ENCODE results near the gene FBRSL1.

FBRSL1 gene

DNA sequence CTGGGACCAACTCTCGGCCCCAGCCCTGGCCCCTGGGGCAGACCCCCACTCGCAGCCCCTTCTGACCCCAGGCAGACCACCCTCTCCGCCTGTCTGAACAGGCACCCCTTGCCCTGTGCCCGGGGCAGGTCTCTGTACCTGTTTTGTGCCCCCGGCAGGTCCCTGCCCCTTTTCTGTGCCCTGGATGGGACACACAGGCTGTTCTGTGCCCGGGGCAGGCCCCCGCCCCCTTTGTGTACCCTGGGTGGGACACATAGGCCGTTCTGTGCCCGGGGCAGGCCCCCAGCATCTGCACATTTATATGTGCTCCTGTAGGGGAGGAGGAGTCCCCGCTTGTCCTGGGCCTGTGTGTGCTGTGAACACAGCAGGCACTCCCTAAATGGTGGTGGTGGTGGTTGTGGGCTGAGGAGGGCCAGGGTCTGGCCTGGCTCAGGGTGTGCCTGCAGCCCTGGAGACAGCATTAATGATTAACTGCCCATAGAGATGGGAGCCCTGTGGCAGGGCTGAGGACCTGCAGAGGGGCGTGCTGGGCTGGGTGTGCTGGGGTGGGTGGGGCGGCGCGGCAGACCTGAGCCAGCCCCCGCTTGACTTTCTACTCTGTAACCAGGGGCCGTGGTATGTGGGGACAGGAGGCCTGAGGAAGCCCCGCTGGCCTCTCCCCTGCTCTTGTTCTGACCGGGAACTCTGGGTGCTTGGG lies 3.7 kb downstream of the FBRSL1 start:
- no peaks in the 10 kb centered on the region for H3K36me3 ChIP-seq (ENCODE audit: control insufficient read depth, insufficient read depth, low read length)
- no peak overlapping the region for H3K4me3 ChIP-seq (ENCODE audit: low read depth, low read length)
- H3K9me3 ChIP-seq (ENCODE audit: control insufficient read depth, insufficient read depth, low read length) = no peaks in the 10 kb centered on the region
- H3K27ac ChIP-seq (ENCODE audit: low read depth, low read length) = no peak overlapping the region
- H3K9ac ChIP-seq (ENCODE audit: low read depth, low read length) = no peak overlapping the region
- H3K4me1 ChIP-seq (ENCODE audit: control insufficient read depth, insufficient read depth, low read length) = peaks cover 4% of the 10 kb centered on the region; the same call in 1 of the 2 replicates
- H3K27me3 ChIP-seq (ENCODE audit: control insufficient read depth, insufficient read depth, low read length) = peaks cover 14% of the 10 kb centered on the region

DNA sequence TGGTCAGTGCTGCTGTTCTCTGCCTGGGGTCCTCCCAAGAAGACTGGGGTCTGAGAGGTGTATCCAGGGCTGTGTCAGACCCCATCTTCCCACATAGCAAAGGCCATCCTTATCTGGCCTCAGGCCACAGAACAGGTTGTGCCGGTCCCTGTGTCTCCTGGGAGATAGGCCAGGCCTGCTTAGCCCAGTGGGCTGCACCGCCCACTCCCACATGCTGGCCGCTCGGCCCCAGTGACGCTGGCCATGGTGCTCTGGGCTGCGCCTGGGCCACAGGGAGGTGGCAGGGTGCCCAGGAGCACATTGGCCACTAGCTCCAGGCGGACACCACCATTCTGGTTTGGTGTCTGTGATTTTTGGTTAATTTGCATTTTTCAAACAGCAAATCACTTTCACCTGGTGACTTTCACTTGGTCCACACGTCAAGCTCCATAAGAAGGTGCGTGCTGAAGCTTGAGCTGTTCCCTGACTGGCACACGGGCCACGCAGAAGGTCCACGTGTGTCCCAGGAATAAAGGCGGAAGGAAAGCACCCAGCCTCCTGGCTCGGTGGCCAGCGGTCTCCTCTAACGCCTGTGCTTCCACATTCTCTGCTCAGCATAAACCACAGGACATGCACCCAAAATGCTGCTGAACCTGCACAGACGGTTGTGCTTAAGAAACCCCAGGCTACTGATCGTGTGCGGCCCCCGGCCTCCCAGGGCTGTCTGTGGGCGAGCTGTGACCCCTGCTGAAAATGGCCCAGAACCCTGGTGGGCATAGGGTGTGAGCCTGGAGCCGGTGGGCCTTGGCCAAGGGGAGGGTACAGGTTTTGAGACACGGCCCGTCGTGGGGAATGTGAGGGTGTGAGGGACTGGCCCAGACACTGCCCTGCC lies 4.6 kb downstream of the FBRSL1 start:
- Histone ChIP-seq H3K4me3 (ENCODE audit: low read depth, low read length) (no peak overlapping the region), H3K9me3 (ENCODE audit: control insufficient read depth, insufficient read depth, low read length) (no peaks in the 10 kb centered on the region), H3K9ac (ENCODE audit: low read depth, low read length) (no peak overlapping the region), H3K36me3 (ENCODE audit: control insufficient read depth, insufficient read depth, low read length) (no peaks in the 10 kb centered on the region), H3K27ac (ENCODE audit: low read depth, low read length) (no peak overlapping the region), H3K4me1 (ENCODE audit: control insufficient read depth, insufficient read depth, low read length) (no peaks in the 10 kb centered on the region; the same call in 1 of the 2 replicates), H3K27me3 (ENCODE audit: control insufficient read depth, insufficient read depth, low read length) (peaks cover 6% of the 10 kb centered on the region; the same call in 1 of the 2 replicates)

DNA sequence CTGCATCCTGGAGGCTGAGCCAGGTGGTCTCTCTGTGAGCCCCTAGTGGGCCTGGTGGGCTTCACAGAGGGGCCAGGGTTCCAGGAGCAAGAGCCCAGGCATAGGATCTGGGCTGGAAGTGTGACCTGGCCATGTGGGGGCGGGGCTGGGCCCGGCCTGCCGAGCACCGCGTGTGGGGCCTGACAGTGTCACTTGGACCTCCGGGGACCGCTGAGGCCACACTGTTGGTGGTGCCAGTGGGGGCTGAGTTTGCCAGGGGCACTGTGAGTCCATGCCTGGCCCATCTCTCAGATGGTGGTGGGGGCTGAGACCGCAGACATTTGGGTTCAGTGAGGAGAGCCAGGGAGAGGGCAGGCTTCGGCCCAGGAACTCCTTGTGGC lies 5.2 kb downstream of the FBRSL1 start:
- Histone ChIP-seq H3K27ac (ENCODE audit: low read depth, low read length) (no peak overlapping the region), H3K36me3 (ENCODE audit: control insufficient read depth, insufficient read depth, low read length) (no peaks in the 10 kb centered on the region), H3K4me3 (ENCODE audit: low read depth, low read length) (no peak overlapping the region), H3K4me1 (ENCODE audit: control insufficient read depth, insufficient read depth, low read length) (no peaks in the 10 kb centered on the region; the same call in 1 of the 2 replicates), H3K9ac (ENCODE audit: low read depth, low read length) (no peak overlapping the region), H3K9me3 (ENCODE audit: control insufficient read depth, insufficient read depth, low read length) (no peaks in the 10 kb centered on the region), H3K27me3 (ENCODE audit: control insufficient read depth, insufficient read depth, low read length) (peaks cover 6% of the 10 kb centered on the region; the same call in 1 of the 2 replicates)

DNA sequence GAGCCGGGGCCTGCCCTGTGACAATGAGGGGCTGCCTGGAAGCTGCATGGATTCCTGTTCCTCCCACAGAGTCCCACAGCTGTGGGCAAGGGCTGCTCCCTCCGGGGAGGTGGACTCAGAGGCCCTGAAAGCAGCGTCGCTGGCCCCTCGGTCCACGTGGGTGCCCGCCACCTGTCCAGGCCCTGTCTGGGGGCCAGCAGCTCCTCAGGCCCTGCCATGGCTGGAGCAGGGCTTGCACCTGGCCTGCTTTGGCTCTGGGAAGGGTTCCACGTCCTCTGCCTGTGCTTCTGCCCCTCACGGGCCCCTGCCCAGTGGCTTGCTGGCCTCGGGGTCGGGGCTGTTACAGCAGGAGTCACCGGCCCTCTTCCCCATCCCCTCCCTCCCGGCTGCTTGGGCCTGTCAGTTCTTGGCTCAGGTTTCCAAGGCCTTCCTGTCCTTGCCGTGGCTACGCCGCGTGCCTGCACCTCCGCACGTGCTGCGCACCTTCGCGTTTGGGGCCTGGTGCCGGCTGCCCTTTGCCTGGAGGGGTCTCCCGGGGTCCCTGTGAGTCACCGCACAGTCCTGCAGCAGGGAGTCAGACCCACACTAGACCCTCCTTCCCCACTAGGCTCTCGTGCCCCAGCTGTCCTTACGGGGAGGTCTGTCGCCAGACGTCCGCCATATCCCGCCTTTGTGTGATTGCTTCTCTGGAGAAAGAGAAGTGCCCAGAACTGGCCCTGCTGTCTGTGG lies 5.8 kb downstream of the FBRSL1 start:
- Histone ChIP-seq H3K9ac (ENCODE audit: low read depth, low read length) (no peak overlapping the region), H3K36me3 (ENCODE audit: control insufficient read depth, insufficient read depth, low read length) (no peaks in the 10 kb centered on the region), H3K27ac (ENCODE audit: low read depth, low read length) (no peak overlapping the region), H3K4me1 (ENCODE audit: control insufficient read depth, insufficient read depth, low read length) (no peaks in the 10 kb centered on the region; the same call in 1 of the 2 replicates), H3K27me3 (ENCODE audit: control insufficient read depth, insufficient read depth, low read length) (peaks cover 5% of the 10 kb centered on the region; the same call in 1 of the 2 replicates), H3K4me3 (ENCODE audit: low read depth, low read length) (no peak overlapping the region), H3K9me3 (ENCODE audit: control insufficient read depth, insufficient read depth, low read length) (no peaks in the 10 kb centered on the region)

DNA sequence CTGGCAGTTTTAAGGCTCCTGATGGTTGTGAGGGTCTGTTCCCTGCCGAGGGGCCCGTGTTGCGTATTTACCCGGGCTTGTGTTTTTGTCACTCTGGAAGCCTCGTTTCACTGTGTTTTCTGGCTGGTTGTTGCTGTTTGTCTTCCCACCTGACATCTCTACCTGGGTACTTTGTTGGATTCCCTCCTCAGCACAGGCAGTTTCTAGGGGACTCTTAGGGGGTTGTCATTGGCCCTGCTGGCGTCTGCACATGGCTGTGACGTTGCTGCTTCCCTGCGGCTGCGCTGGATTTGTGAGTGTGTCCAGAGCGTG lies 6.4 kb downstream of the FBRSL1 start:
- Histone ChIP-seq H3K9me3 (ENCODE audit: control insufficient read depth, insufficient read depth, low read length) (no peaks in the 10 kb centered on the region), H3K4me3 (ENCODE audit: low read depth, low read length) (no peak overlapping the region), H3K4me1 (ENCODE audit: control insufficient read depth, insufficient read depth, low read length) (no peaks in the 10 kb centered on the region; the same call in 1 of the 2 replicates), H3K36me3 (ENCODE audit: control insufficient read depth, insufficient read depth, low read length) (no peaks in the 10 kb centered on the region), H3K27me3 (ENCODE audit: control insufficient read depth, insufficient read depth, low read length) (peaks cover under 1% of the 10 kb centered on the region; the same call in 1 of the 2 replicates), H3K9ac (ENCODE audit: low read depth, low read length) (no peak overlapping the region), H3K27ac (ENCODE audit: low read depth, low read length) (no peak overlapping the region)

DNA sequence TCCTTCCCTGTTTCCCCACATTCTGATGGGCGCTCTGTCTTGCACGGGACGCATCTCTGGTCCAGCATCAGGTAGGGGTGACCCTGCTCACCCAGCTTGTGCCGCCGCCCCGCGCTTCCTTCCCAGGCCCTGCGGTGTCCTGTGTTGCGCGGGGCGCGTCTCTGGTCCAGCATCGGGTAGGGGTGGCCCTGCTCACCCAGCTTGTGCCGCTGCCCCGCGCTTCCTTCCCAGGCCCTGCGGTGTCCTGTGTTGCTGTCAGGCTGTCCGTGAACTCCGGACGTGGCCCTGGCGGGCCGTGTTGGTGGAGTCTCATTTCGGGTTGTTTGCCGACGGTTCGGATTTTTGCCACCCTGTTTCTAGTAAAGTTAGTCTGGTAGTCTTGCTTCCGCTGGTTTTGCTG lies 6.8 kb downstream of the FBRSL1 start:
- no peaks in the 10 kb centered on the region for H3K36me3 ChIP-seq (ENCODE audit: control insufficient read depth, insufficient read depth, low read length)
- no peaks in the 10 kb centered on the region; the same call in 1 of the 2 replicates for H3K4me1 ChIP-seq (ENCODE audit: control insufficient read depth, insufficient read depth, low read length)
- no peaks in the 10 kb centered on the region for H3K9me3 ChIP-seq (ENCODE audit: control insufficient read depth, insufficient read depth, low read length)
- no peak overlapping the region for H3K9ac ChIP-seq (ENCODE audit: low read depth, low read length)
- no peaks in the 10 kb centered on the region; the same call in 1 of the 2 replicates for H3K27me3 ChIP-seq (ENCODE audit: control insufficient read depth, insufficient read depth, low read length)
- no peak overlapping the region for H3K4me3 ChIP-seq (ENCODE audit: low read depth, low read length)
- no peak overlapping the region for H3K27ac ChIP-seq (ENCODE audit: low read depth, low read length)

DNA sequence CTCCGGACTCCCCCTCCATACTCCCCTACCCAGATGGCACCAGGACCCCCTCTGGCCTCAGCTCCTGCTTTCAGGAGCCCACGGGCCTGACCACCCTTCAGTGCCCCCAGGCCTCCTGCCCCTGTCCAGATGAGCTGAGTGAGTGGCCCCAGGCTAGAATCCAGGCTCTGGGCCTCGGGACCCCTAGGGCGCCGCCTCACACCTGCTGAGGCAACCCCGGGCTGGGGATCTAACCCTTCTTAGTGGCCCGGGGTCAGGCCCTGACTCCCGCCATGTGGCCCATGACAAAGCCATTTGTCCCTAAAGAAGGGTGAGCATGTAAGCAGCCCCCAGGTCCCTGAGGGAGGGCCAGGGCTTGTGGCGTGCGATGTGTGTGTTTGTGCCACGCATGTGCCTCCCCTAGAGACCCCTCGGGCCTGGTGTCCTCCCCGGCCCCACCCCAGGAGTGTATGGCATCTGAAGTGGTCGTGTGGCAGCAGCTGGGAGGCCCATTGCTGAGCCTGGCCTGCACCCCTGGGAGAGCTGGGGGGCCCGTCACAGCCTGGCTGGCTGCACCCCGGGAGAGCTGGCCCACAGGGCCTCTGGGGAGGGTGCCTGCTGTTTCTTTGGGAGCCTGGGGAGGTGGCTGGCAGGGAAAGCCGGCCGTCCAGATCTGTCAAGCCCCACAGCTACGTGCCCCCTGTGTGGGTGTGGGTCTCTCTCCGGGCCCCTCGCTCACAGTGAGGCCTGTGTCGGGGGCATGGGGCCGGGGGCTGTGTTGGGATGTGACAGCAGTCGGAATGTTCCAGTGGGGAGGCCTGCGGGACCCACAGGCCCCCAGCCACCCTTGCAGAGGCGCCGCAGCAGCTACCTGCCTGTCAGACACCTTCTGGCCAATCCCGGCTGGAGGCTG lies 7.8 kb downstream of the FBRSL1 start:
- H3K9ac ChIP-seq (ENCODE audit: low read depth, low read length) = no peak overlapping the region
- H3K27ac ChIP-seq (ENCODE audit: low read depth, low read length) = no peak overlapping the region
- no peaks in the 10 kb centered on the region; the same call in 1 of the 2 replicates for H3K27me3 ChIP-seq (ENCODE audit: control insufficient read depth, insufficient read depth, low read length)
- H3K9me3 ChIP-seq (ENCODE audit: control insufficient read depth, insufficient read depth, low read length) = no peaks in the 10 kb centered on the region
- H3K36me3 ChIP-seq (ENCODE audit: control insufficient read depth, insufficient read depth, low read length) = no peaks in the 10 kb centered on the region
- no peak overlapping the region for H3K4me3 ChIP-seq (ENCODE audit: low read depth, low read length)
- peaks cover 7% of the 10 kb centered on the region; the same call in 1 of the 2 replicates for H3K4me1 ChIP-seq (ENCODE audit: control insufficient read depth, insufficient read depth, low read length)

DNA sequence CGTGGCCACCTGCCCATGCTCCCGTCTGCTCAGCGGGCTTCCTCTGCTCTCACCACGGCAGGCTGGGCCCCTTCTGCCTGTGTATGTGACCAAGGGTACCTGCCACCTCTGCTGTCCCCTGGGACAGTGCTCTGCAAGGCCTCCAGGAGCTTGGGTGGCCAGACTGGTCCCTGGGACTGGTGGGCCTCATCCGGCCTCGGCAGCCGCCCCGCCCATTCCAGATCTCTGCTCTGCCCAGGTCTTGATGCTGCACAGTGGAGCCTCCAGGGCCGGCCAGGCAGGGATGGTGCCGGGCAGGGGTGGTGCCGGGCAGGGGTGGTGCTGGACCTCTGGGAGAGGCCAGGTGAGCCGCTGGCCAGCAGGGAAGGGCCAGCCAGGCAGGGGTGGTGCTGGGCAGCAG lies 9.0 kb downstream of the FBRSL1 start:
- Histone ChIP-seq H3K4me3 (ENCODE audit: low read depth, low read length) (no peak overlapping the region), H3K9me3 (ENCODE audit: control insufficient read depth, insufficient read depth, low read length) (no peaks in the 10 kb centered on the region), H3K27me3 (ENCODE audit: control insufficient read depth, insufficient read depth, low read length) (no peaks in the 10 kb centered on the region; the same call in 1 of the 2 replicates), H3K27ac (ENCODE audit: low read depth, low read length) (no peak overlapping the region), H3K9ac (ENCODE audit: low read depth, low read length) (no peak overlapping the region), H3K36me3 (ENCODE audit: control insufficient read depth, insufficient read depth, low read length) (no peaks in the 10 kb centered on the region), H3K4me1 (ENCODE audit: control insufficient read depth, insufficient read depth, low read length) (peaks cover 7% of the 10 kb centered on the region; the same call in 1 of the 2 replicates)

DNA sequence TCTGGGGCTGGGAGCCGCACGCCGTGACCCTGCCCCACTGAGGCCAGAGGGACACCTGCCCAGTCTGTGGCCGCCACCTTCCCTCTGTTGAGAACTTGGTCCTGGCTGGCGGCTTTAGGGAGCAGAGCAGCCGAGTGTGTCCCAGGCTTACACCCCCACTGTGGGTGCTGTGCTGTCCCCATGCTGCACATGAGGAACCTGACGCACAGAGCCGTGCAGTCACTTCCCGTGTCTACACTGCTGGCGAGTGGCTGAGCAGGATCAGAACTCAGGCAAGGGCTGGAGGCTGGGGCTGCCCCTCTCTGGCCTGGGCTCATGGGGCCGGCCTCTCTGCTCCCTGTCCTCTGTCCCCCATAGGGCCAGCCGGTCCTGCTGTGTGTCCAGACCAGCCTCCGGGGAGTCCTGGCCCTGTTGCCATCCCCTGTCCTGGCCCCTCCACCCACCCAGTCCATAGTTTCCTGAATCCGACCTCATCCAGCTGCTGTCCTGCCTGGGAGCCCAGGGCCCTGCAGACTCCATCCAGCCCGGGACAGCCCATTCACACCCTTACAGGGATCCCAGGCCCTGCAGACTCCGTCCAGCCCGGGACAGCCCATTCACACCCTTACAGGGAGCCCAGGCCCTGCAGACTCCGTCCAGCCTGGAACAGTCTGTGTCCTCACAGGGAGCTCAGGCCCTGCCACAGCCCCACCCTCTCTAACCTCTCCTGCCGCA lies 10.3 kb downstream of the FBRSL1 start:
- Histone ChIP-seq H3K9me3 (ENCODE audit: control insufficient read depth, insufficient read depth, low read length) (no peaks in the 10 kb centered on the region), H3K9ac (ENCODE audit: low read depth, low read length) (no peak overlapping the region), H3K27ac (ENCODE audit: low read depth, low read length) (no peak overlapping the region)

DNA sequence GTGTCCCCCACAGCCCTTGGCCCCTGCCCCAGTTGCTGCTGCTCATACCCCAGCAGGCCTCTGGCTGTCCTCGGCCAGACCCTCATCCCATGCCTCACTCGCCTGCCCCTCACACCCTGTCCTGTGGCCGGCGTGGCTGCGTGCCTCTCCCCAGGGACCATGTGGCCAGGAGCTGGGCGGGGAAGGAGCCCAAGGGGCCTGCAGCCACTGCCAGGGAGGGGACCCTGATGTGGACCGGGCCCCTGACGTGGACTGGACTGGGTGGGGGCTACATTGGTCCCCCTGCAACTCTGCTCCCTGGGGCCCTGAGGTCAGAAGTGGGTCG lies 10.9 kb downstream of the FBRSL1 start:
- H3K27ac ChIP-seq (ENCODE audit: low read depth, low read length) = no peak overlapping the region
- no peaks in the 10 kb centered on the region for H3K9me3 ChIP-seq (ENCODE audit: control insufficient read depth, insufficient read depth, low read length)
- no peaks in the 10 kb centered on the region; the same call in 1 of the 2 replicates for H3K27me3 ChIP-seq (ENCODE audit: control insufficient read depth, insufficient read depth, low read length)
- no peak overlapping the region for H3K4me3 ChIP-seq (ENCODE audit: low read depth, low read length)
- H3K36me3 ChIP-seq (ENCODE audit: control insufficient read depth, insufficient read depth, low read length) = no peaks in the 10 kb centered on the region
- no peak overlapping the region for H3K9ac ChIP-seq (ENCODE audit: low read depth, low read length)
- H3K4me1 ChIP-seq (ENCODE audit: control insufficient read depth, insufficient read depth, low read length) = peaks cover 7% of the 10 kb centered on the region; the same call in 1 of the 2 replicates

More for the DNA sequence above, 10.3 kb downstream of the FBRSL1 start:
- no peaks in the 10 kb centered on the region for H3K36me3 ChIP-seq (ENCODE audit: control insufficient read depth, insufficient read depth, low read length)
- H3K4me3 ChIP-seq (ENCODE audit: low read depth, low read length) = no peak overlapping the region
- no peaks in the 10 kb centered on the region; the same call in 1 of the 2 replicates for H3K27me3 ChIP-seq (ENCODE audit: control insufficient read depth, insufficient read depth, low read length)
- peaks cover 7% of the 10 kb centered on the region; the same call in 1 of the 2 replicates for H3K4me1 ChIP-seq (ENCODE audit: control insufficient read depth, insufficient read depth, low read length)

Data from HUES48 (cell line).